NCI-H2029 treated with DMSO at 0.1 percent for 48 hours (cell line): ENCODE results near the gene ARPC5.
A peak's percentile ranks its signal among the peaks of the same experiment; 100 is the strongest.
"Not testable (repeated sequence)": the region's sequence is repeated elsewhere in the genome, so short reads cannot be mapped to it uniquely, and the experiment has no call there.

Experiments
- DNase-seq: peaks from one replicate; lab custom pipeline; 2025; lab: John Stamatoyannopoulos, UW

Gene ARPC5

DNA sequence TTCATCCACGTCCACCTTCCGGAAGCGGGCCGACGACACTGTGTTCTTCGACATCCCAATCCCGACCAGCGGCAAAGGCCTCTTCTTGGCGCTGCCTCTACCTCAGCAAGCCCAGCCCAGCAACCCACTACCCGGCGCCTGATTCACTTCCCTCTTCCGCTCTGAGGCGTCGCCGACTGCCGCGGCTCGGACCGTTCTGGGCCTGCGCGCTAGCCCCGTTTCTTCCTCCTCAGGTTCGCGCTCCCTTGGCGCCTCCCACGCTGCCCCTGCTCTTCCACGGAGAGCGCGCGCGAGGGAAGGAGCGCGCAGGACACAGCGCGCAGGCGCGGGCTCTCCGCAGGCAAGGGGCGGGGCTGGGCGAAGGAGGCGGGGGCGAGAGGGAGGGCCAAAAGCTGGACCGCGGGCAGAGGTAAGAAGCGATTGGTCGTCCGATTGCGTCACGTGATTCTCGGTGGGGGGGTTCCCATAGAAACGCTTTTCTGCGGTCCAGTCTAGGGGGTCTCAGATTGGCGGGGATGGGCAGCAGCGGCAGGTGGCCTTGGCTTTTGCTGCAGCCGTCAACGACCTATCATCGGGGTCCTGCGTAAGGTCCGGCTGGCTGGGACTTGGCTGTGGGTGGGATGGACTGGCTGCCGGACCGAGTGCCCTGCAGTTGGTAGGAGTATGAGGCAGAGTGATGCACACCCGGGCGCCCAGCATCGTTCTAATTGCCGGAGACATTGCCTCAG lies at the start of gene ARPC5:
ARPC5 (minus strand) TSS at position 178 of the 728 bp plus-strand sequence; CDS start at position 54, 124 bp downstream.
- DNase-seq: peak; percentile 74

DNA sequence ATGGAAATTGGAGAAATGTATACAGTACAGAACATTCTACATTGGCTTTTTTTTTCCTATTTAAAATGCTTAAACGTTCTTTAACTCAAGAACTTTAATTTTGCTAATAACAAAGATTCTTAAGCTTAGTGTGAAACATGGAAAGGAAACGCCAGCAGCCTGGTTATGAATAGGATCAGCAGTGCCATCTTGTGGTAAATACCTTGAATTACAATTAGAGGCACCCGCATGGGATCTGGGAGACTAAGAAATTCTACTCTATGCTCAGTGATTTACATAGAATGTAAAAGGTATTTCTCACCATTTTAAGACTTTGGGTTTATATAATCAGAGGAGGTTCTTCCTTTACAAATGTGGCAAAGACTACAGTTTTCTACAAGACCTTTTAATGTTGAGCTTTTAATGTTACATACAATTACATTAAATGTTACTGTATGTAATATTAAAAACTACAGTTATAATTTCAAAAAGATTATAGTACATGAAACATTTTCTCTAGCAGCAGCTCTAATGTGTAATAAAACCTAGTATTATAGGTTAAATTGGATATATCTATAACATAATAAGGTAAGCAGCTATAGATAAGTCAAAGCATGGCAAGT lies 49.6 kb upstream of the ARPC5 start:
- peak; percentile 22 for DNase-seq

DNA sequence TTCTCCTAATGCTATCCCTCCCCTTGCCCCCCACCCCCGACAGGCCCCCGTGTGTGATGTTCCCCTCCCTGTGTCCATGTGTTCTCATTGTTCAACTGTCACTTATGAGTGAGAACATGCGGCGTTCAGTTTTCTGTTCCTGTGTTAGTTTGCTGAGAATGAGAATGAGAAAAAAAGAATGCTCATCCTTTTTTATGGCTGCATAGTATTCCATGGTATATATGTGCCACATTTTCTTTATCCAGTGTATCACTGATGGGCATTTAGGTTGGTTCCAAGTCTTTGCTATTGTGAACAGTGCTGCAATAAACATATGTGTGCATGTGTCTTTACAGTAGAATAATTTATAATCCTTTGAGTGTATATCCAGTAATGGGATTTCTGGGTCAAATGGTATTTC lies 43.8 kb upstream of the ARPC5 start:
- not testable (repeated sequence) for DNase-seq

DNA sequence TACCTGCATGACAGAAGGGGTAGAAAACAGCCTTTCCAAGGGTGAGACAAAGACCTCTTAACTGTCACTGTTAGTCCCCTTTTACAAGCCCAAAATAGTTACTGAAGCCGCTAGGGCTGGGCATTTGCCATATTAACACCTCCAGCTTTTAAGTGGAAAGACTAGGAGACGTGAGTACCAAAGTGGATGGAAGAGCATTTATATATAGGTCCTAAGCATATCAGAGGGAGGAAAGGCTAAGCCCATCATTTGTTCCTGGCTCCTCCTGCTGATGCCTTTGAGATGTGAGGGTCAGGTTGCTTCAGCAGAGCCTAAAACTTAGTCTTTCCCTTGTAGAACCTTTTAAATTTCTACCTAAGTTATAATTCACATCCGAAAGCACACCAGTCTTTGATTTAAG lies 43.2 kb upstream of the ARPC5 start:
- DNase-seq: no peak

DNA sequence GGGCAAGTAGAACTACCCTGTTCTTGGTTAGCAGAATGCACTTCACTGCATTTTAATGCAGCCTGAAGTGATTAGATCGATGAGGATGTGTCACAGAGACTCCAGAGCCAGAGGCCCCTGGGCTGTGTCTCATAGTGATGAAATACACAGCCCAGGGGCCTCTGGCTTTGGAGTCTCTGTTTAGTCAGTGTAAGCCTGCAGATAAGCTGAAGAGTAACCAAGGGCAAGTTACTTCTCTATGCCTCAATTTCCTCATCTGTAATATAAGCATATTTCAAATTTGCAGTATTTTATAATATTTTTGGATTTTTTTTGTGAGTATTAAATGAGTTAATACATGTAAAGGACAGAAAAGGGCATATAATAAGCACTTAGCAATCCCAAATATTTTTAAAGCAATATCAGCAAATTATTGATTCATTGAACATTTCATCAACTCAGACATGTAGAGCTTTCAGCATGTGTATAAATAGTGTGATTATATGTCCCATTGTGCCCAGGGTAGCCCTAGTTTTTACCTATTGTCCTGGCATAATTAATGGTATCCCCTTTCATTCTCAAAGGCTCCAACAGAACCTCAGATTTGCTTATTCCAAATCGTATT lies 41.1 kb upstream of the ARPC5 start:
- DNase-seq: no peak

DNA sequence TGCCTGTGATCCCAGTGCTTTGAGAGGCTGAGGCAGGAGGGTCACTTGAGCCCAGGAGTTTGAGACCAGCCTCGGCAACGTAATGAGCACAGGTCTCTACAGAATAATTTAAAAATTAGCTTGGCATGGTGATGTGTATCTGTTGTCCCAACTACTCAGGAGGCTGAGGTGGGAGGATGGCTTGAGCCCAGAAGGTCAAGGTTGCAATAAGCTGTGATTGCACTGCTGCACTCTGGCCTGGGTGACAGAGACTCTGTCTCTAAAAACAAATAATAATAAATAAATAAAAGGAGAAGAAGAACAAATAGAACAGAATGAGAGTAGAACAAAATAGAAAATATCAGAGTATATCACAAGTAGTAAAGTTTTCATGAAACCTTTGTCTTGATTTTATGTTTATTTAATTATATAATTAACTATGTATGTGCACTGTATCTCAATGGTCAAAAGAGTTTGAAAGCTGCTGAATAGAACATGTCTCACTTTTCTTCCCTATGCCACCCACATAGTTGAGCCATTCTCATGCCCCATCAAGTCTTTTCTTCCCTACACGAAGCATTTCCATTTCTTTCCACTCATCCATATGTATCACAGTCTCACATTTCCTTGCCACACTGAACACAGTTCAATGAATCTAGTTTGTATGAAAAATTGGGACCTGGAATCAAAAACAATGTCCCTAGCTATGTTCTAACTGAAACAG lies 40.5 kb upstream of the ARPC5 start:
- no peak for DNase-seq

DNA sequence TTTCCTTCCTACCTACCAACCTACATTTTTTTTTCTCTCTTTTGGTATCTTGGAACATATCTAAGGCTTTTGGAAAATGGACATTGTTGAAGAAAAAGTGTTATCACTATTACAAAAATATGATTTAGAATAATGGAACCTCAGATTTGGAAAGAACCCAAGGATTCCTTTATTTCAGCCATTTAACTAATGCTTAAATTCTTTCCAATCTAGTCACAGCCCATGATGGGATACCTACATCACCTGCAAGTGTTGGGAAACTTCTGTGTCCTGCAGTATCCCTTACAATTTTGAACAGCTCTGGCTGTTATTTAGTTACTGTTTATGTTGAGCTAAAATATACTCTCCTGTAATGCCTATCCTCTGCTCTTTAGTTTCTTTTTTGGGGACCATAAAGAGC lies 39.8 kb upstream of the ARPC5 start:
- DNase-seq: no peak

DNA sequence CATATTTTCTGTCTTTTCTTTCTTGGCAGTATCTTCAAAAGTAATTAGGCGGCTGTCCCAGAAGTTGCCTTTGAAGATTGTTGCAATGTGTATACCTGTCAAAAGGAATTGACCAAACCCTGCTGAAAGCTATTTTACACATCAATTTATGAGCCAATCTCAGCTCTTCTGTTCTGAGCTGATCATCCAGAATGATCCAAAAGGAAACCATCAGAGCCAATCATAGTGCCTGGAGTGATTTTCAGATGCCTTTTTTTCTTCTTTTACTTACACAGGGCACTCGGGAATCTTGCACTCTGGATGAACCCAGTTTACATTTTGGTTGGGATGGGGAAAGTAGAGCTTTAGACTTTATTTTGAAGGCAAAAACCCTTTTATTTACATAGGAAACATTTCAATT lies 39.3 kb upstream of the ARPC5 start:
- DNase-seq: no peak

DNA sequence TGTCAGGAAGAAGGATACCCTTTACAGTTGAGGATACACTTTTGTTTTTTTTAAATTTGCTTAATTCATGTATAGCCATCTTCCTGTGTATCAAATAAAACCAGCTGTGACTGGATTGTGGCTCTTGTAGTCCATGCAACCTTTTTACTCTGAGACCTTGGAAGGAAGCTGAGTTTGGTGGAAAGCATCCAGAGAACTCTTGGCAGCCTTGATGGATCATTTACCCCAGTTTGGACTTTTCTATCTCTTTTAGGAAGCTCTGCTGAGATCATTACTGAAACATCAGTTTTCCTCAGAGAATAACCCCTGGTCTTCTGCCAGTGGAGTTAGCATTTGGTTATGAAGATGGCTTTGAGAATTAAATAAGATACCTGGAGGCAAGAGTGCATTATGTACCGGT lies 38.8 kb upstream of the ARPC5 start:
- no peak for DNase-seq

DNA sequence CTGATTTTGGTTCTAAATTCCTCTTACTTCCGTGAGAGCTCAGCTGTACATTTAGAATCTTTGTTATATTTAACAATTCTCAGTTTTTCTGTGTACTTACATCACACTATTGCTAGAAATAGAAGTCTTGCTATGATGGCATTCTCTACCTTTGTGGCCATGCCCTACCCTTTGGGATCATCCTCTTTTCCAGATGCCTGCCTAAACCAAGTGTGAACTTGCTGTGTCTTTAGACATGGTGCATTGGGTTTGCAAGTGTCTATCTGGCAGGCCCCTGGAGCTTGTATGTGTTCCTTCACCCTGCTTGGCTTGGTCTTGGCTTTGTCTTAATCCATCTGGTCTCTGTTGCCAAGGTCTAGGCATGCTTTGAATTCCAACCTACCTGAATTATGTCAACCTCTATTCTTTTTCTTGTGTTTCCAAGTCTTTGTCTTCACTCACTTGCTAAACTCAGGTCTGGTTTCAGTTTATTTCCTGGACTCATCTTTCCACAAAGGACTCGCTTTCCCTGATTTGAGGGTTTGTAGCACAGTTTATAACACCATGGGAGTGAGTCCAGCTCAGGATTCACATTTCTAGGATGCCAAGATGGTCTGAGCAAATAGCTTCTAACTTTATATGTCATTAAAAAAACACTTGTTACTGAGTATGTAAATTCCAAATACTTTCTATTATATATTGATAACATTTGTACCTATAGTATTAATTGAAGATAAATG lies 38.2 kb upstream of the ARPC5 start:
- no peak for DNase-seq

DNA sequence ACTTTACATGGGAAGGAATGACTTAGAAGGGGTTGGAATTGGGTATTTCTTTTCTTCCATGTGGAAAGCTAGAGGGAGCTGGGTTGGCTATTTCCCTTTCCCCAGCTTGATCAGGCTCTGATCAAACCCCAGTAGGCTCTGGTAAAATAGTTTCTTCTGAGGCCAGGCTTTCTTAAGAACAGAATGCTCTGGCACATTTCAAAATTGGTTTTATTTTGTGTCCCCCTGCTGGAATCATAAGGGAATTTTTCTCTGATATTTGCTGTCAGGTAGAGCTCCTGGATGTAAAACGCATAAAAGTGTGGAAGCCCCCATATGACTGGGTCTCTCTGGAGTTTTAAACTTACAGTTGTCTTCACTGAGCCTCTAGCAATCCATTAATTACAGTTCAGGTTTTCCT lies 34.6 kb upstream of the ARPC5 start:
- DNase-seq: no peak

DNA sequence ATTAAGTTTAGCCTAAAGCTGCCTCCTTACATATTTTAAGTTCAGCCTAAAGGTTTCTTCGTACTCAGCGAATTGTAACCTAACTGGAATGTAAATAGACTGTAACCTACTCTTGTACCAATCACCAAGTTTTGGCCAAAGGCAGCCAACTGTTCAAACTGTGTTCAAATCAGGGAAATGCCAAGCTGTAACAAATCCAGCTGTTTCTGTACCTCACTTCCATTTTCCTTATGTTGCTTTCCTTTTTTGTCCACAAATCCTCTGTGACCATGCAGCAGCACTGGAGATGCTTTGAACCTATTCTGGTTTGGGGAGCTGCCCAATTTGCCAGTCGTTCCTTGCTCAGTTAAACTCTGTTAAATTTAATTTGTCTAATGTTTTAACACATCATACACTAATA lies 20.8 kb upstream of the ARPC5 start:
- DNase-seq: no peak

DNA sequence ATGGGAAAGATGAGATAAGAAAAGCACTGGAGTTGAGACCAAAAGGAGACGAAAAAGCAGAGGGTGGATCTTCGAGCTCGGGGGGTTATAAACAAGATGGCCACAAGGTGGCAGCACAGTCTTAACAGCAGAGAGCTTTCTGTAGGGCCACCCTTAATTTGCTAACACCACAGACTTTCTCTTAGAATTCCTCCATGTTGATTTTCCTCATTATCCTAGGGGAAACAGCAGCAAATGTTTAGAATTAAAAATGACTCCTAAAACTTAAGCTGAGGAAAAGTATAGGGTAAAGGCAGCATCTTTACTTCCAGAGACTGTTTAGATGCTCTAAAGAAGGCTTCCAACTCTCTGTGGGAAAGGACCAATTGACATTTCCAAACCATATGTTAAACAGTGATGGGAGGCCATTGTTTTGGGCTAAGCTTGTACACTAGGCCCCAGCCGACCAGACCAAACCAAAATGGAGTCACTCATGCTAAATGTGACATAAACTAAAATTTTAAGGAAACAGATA lies 20.0 kb upstream of the ARPC5 start:
- DNase-seq: peak; percentile 19

DNA sequence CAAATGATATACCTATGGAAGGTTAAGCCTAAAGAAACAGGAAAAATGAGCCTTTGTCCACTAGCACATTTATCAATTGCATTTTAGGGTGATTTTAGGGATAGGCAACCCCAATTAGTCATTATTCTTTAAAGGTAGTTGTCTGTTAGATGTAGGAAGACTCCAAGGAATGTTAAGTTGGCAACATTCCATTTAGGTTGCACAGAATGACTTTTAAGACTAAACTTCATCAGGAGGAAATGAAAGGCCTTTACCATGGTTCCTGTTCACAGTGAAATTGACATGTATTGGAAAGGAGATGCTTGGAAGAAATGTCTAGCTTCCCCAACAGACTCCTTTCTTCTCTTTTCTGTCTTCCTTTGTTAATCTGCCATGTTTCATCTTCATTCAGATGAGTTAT lies 19.1 kb upstream of the ARPC5 start:
- no peak for DNase-seq

DNA sequence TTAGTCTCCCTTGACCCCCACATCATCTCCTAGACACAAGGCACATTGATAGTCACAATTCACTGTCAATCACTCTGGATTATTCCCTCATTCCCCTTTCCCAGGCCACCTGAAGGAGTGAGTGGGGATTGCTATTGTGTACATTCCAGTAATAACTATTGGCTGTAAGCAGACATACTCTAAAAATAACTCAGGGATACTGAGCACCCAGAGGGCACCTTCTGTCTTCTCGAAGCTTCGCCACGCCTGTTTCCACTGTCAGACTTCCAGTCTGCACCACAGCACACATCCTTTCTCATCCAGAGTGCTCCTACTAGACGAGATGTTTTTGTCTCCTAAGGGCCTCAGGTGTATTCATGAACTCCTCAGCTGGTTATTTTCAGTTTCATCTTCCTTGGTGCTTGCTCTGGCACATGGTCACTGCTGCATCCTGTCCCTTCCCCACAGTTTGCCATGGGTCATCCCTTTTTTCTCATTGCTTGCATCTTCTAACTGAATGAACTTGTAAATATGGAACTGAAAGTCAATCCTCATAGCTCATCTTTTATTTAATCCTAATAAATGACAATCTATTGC lies 18.4 kb upstream of the ARPC5 start:
- no peak for DNase-seq

DNA sequence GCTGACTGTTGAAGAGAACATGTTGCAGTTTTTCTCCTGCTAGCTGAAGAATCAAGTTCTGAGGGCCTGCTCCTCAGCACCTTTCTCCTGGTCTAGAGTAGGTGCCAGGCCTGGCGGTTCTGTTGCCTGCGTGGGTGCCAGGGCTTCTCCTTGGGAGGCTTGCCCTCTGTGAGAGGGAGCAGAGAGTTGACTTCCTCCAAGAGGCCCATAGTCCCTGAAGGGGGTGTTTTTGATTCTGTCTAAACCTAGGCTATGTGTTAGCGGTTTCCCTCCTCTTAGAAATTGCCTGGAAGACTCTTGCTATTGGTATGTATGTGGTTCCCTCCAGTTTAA lies 17.8 kb upstream of the ARPC5 start:
- DNase-seq: no peak

DNA sequence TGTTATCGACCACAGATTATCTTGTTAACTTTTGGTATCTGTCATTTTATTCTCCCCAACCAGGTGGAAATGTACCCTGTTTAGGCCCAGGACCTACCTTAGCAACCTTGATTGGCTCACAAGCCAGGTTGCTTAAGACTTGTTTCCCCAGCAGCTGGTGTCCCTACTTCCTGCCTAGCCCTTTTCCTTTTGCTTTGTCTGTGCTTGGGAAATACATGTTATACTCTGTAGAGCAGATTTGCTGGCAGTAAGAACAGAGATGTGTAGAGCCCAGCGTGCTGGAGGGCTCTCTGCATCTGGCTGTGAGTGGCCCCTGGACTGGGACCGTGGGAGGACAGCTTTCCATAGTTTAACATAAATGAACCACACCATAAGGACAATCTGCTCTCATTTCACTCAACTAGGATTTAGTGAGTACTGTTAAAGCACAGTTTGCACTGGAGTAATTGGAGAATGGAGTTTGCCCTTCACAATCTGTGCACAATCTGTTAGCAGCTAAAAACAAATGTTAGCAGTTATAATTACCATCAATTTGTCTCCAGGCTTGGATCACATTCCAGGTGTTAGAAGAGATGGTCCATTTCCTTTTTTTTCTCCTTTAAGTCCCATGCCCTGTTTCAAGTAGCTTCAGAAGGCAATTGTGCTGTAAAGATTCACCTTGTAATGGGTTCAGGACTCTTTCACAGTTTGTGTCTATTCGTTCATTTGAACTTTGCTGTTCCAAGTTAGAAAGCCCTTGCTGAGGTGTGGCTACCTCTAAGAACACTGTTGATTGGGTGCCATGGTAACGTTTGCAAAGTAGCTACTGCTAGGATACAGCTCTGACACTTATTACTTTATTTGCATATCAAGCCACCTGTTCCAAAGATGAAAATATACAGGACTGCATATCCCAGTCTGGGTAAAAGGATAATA lies 17.2 kb upstream of the ARPC5 start, which contains the start of gene APOBEC4:
APOBEC4 (minus strand) TSS at position 770 of the 915 bp plus-strand sequence. CDS start 4,535 bp downstream, outside the sequence.
- DNase-seq: no peak

DNA sequence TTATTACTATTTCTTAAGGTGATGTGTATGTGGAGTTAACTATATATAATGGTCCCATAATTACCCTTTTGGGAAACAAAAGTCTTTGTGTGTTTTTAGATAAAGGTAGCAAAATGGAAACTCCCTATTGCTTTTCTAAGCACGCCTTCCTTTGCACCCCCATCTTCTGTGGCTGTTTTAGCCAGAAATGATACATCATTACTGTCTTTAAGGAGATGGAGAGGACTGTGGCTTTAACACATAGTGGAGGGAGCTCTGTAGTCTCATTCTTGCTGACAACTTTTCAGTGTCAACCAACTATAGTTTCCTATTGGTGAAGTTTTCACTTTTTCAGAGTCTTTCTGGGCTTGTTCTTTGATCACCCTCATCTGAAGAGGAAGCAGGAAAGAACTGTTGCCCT lies 16.5 kb upstream of the ARPC5 start:
- DNase-seq: no peak

DNA sequence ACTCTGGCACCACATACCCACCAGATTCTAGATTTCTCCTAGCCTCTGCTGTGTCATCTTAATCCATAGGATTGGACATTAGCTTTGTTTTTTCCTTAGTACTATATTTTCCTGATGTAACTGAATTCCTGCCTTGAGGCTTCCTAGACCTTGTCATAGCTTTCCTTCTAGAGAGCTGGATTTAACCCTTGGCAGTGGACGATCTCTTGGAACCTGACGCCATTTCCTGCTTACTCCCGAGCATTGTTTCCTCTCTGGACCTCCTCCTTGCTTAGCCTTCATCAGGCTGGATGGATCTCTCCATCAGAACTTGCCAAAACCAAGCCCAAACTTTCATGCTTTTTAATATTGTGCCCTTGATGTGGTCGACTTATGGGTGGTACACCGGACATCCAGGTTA lies 16.0 kb upstream of the ARPC5 start:
- DNase-seq: no peak

DNA sequence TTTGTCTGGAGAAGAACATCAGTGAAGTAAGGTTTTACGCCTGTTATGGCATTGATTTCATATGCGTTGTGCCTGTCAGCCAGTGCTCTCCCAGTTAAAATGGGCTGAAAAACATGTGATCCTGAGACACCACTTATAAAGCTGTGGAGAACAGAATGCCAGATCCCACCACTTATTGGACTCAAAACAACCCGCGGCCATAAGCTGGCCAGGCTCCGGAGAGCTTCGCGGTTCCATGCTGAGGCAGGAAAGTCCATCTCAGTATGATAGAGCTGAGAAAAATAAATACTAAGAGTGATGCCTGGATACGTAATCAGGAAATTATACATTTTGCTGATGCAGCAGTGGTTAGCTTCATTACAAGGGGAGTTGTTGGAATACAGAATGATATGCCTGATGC lies 12.5 kb upstream of the ARPC5 start:
- no peak for DNase-seq

DNA sequence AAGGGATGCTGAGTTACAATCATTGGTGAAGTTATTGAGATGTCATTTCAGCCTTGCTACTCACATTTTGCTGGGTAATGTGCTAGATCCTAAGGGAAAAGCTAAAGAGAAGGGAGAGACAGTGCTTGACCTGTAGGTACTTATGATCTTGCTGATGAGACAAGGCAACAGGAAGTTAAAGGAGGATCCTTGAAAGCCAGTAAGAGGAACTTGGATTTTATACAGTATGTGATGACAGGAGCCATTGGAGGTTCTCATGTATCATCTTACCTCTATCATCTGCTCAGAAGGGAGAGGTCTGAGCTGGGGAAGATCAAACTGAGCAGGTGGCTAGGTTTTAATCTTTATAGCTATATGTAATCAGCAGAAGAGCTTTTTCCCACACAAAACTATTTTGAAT lies 11.2 kb upstream of the ARPC5 start:
- DNase-seq: no peak
